Muscle of leg (tissue), 11 donors: ENCODE data around the gene UNC13A. TPM values are rescaled to one million over a fixed set of nuclear protein-coding genes. Genes with fewer than 3 reads are reported as not detected.

ENCODE experiments used
- DNase-seq: peaks from one replicate; pipeline ENCODE4 v3.0.0; 2013
- H3K27ac ChIP-seq: one replicate; pipeline ENCODE4 v1.5.1; 2013; ENCODE audit warnings: mild to moderate bottlenecking, low read length, control low read depth
- H3K27me3 ChIP-seq: one replicate; pipeline ENCODE4 v1.6.1; 2013; ENCODE audit warnings: low read length; ENCODE audit not compliant: control insufficient read depth, insufficient read depth
- H3K36me3 ChIP-seq: one replicate; pipeline ENCODE4 v1.6.1; 2013; ENCODE audit warnings: low read length; ENCODE audit not compliant: control insufficient read depth, insufficient read depth
- H3K4me1 ChIP-seq: one replicate; pipeline ENCODE4 v1.6.1; 2013; ENCODE audit warnings: low read length; ENCODE audit not compliant: control insufficient read depth, insufficient read depth
- H3K4me3 ChIP-seq: one replicate; pipeline ENCODE4 v1.5.1; 2013; ENCODE audit warnings: low read length, control low read depth
- H3K9me3 ChIP-seq: replicated peaks from 2 replicates; pipeline ENCODE4 v1.6.1; 2013; ENCODE audit warnings: low read depth, low read length; ENCODE audit not compliant: control insufficient read depth
- WGBS: methylation state at CpG from one replicate; pipeline ENCODE4 v1.1.5; 2013; ENCODE audit warnings: missing lambda C conversion rate; ENCODE audit not compliant: insufficient coverage; 5-methylcytosine and 5-hydroxymethylcytosine counted together
- polyA plus RNA-seq, 8 donors: library from polyadenylated mRNA; unstranded; fragments of 120-200 nt; gene quantifications; one replicate each; pipeline versions ENCODE4 v1.2.1 to v1.2.3, GENCODE V29; 2013; ENCODE audit warnings: inconsistent platforms in 1 of 8, low replicate concordance in 1 of 8; ENCODE audit not compliant: insufficient read length in 8 of 8, insufficient read depth in 1 of 8
- total RNA-seq: library from RNA; stranded (reverse); fragments of 120-200 nt; gene quantifications from one replicate; pipeline ENCODE4 v1.2.4, GENCODE V29; 2013

The UNC13A gene
- total and polyA plus RNA-seq, 9 donors: 0.05 to 0.27 (median 0.09) TPM

DNA sequence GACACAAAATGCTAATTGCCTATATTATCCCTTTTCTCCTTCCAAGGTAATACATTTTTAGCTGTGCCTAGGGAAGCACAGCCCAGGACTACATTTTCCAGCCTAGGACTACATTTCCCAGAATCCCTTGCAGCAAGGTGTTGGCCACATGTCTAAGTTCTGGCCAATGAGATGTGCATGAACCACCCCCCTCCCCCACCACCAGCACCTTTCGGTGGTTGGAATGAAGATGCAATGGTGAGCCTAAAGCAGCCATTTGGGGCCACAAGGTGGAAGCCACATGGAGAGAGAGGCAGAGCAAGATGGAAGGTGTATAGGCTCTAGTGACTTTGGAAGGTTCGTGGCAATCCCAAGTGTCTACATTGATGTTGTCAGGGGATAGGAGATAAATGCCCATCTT lies 16.2 kb downstream of the UNC13A start:
- H3K27me3 ChIP-seq: no peaks in the 10 kb centered on the region
- H3K27ac ChIP-seq: no peak overlapping the region
- no peaks in the 10 kb centered on the region for H3K36me3 ChIP-seq
- no peaks in the 10 kb centered on the region for H3K4me1 ChIP-seq
- WGBS: no CpG with 5 or more reads among the region's 2 CpGs
- H3K9me3 ChIP-seq: no peaks in the 10 kb centered on the region
- H3K4me3 ChIP-seq: no peak overlapping the region
- no peak for DNase-seq

DNA sequence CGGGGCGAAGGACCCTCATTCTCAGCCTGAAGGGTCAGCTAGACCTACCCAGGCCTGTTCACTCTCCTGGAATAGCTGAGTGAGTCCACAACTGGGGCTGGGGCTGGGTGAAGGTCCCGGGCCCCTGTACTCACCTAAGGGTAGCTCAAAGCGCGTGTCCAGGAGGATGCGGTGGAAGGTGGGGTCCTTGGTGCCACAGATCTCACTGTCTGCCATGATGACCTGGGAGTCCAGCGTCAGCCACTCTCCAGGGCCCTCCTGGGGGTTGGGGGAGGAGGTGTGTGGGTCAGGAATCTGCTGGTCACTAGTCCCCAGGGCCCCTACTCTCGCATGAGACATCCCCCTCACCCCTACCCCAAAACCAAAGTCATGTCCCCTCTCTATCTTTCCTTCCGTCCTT lies 18.7 kb downstream of the UNC13A start:
- Histone ChIP-seq H3K36me3 (no peaks in the 10 kb centered on the region), H3K27ac (no peak overlapping the region), H3K9me3 (peaks cover 11% of the 10 kb centered on the region), H3K4me3 (no peak overlapping the region), H3K4me1 (no peaks in the 10 kb centered on the region), H3K27me3 (no peaks in the 10 kb centered on the region)
- DNase-seq: no peak
- WGBS: 95% methylated on average over 5 of the region's 9 CpGs

DNA sequence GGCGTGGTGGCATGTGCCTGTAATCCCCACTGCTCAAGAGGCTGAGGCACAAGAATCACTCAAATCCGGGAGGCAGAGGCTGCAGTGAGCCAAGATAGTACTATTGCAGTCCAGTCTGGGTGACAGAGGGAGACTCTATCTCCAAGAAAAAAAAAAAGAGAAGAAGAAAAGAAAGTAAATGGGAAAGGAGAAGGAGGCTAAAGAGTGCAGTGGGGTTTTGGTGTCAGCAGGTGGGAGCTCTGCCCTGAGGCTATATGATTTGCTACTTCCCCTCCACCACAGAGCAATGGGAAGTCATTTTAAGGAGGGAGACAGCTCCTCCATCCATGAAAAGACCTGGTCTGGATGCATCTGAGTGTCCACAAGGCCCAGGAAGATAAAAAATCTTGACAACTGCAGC lies 23.1 kb downstream of the UNC13A start:
- no peak overlapping the region for H3K27ac ChIP-seq
- whole genome bisulfite sequencing: no CpG with 5 or more reads among the region's 2 CpGs
- H3K4me3 ChIP-seq: no peak overlapping the region
- H3K36me3 ChIP-seq: no peaks in the 10 kb centered on the region
- DNase-seq: no peak
- peaks cover 15% of the 10 kb centered on the region for H3K9me3 ChIP-seq
- H3K27me3 ChIP-seq: no peaks in the 10 kb centered on the region
- no peaks in the 10 kb centered on the region for H3K4me1 ChIP-seq

DNA sequence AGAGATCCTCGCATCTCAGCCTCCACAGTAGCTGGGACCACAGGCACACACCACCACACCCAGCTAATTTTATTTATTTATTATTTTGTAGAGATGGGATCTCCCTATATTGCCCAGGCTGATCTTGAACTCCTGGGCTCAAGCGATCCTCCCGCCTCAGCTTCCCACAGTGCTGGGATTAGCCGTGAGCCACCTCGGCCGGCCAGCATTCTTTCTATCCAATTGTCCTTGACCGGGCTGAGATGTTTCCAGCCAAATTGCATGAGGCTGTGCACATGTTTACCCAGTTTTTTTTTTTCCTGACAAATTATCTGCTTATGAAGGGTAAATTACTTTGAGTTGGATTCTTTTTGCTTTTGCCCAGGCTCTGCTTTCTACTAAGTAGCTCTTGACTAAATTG lies 28.2 kb downstream of the UNC13A start:
- Histone ChIP-seq H3K4me1 (no peaks in the 10 kb centered on the region), H3K36me3 (no peaks in the 10 kb centered on the region), H3K27ac (no peak overlapping the region), H3K4me3 (no peak overlapping the region), H3K9me3 (peaks cover 8% of the 10 kb centered on the region), H3K27me3 (no peaks in the 10 kb centered on the region)
- no peak for DNase-seq
- WGBS: 63% methylated on average over 4 of the region's 7 CpGs

DNA sequence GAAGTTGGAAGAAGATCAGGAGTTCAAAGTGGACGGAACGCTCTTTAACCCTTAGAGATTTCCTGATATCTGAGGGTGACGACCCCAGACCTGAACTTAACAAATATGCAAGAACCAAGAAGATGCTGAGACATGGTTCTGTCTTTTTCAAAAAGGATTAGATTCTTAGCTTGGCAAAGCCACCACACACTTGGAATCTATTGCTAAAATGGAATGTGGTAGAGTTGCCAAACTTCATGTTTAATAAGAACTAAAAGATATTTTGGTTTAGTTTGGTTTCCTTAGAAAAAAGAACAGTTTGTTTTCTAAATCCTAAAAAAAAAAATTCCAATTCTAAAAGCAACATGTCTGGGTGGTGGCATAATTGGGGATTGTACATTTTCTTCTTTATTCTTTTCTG lies 29.5 kb downstream of the UNC13A start:
- H3K27me3 ChIP-seq: no peaks in the 10 kb centered on the region
- no peaks in the 10 kb centered on the region for H3K36me3 ChIP-seq
- peak; percentile 16 for DNase-seq
- H3K4me1 ChIP-seq: no peaks in the 10 kb centered on the region
- no CpG with 5 or more reads among the region's 3 CpGs for WGBS
- H3K4me3 ChIP-seq: no peak overlapping the region
- H3K9me3 ChIP-seq: no peaks in the 10 kb centered on the region
- H3K27ac ChIP-seq: no peak overlapping the region

DNA sequence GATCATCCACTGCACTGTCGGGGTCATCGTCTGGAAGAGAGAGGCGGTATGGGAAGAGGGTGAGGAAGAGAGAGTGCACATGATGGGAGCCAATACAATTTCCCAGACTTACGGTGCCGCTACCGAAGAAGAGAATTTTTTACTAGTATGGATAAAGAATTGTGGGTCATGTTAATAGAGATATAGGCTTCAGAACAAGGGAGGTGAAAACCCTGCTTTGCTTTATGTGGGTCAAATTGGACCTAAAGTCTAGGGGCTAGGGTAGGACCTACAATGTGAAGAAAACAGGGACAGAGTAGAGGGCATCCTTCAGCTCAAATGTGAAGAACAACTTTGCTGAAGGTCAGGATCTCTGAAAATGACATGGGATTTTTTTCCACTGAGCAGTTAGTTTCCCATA lies 29.9 kb downstream of the UNC13A start:
- Histone ChIP-seq H3K4me1 (no peaks in the 10 kb centered on the region), H3K27ac (no peak overlapping the region), H3K9me3 (no peaks in the 10 kb centered on the region), H3K27me3 (no peaks in the 10 kb centered on the region), H3K36me3 (no peaks in the 10 kb centered on the region), H3K4me3 (no peak overlapping the region)
- WGBS: 81% methylated on average over 6 of the region's 6 CpGs
- DNase-seq: no peak

DNA sequence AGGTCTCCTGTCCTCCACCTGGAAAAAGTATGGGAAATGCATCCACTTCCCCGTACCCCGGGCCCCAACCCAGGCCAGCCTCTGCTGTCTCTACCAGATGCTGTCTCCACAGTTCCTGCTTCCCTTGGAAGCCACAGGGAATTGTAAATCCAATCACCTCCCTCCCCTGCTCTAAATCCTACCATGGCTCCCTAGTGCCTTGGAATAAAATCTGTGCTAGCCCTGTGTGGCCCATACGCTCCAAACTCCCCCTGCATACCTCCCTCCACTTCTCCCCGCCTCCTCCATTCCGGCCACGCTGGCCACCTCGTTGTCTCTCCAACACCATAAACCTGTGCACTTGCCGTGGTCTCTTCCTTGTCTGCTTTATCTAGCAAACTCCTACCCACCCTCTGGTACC lies 31.2 kb downstream of the UNC13A start:
- WGBS: 63% methylated on average over 8 of the region's 8 CpGs
- Histone ChIP-seq H3K9me3 (no peaks in the 10 kb centered on the region), H3K27me3 (no peaks in the 10 kb centered on the region), H3K36me3 (no peaks in the 10 kb centered on the region), H3K4me1 (no peaks in the 10 kb centered on the region), H3K4me3 (no peak overlapping the region), H3K27ac (no peak overlapping the region)
- DNase-seq: no peak

DNA sequence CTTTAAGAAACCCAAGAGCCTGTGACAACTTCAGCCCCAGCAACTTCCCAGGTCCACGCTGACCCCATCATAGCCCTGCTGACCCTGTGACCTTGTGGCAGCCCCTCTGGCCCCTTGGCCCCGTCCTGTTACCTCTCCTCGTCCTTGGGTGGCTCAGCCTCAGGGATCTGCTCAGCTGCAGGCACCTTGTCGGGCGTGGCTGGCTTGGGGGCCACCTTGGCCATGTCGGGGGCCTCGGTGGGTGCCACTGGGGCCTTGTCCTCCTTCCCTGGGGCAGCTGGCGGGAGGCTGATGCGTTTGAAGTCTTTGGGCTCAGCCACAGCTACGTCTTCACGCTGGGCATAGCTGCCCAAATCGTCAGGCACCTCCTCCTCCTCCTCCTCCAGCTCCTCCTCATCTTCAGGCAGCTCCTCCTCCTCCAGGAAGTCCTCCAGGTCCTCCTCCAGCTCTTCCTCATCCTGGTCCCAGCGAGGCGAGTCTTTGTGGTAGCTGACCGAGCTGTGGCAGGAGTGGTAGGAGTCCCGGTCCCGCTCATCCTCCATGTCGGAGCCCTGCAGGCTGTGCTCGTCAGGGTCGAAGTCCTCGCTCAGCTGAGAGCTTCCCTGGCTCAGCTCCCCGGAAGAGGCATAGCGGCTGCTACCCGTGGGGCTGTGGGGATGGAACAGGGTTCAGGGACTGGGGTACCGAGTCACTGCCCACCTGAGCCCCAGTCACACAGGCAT lies 32.2 kb downstream of the UNC13A start:
- no peak for DNase-seq
- H3K27ac ChIP-seq: no peak overlapping the region
- no peak overlapping the region for H3K4me3 ChIP-seq
- H3K27me3 ChIP-seq: no peaks in the 10 kb centered on the region
- no peaks in the 10 kb centered on the region for H3K4me1 ChIP-seq
- WGBS: 64% methylated on average over 17 of the region's 25 CpGs
- no peaks in the 10 kb centered on the region for H3K36me3 ChIP-seq
- no peaks in the 10 kb centered on the region for H3K9me3 ChIP-seq

DNA sequence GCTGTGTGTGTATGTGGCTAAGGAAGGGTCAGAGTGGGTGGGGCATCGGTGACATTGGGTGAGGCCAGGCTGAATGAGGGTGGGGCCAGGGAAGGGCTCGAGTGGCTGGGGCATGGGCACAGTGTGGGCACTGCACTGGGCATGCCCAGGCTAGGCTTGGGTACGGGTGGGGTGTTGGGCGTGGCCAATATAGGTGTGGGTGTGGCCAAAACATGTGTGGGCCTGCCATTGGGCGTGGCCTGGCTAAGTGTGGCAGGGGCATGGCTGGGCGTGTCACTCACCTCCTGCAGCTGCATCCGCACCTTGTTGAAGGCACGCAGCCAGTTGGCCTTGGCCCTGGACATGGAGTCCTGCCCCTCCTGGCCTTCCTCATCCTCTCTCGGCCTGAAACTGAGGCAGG lies 33.2 kb downstream of the UNC13A start:
- H3K27ac ChIP-seq: no peak overlapping the region
- H3K27me3 ChIP-seq: no peaks in the 10 kb centered on the region
- H3K4me1 ChIP-seq: no peaks in the 10 kb centered on the region
- H3K9me3 ChIP-seq: no peaks in the 10 kb centered on the region
- WGBS: 60% methylated on average over 7 of the region's 9 CpGs
- H3K36me3 ChIP-seq: no peaks in the 10 kb centered on the region
- no peak overlapping the region for H3K4me3 ChIP-seq
- no peak for DNase-seq

DNA sequence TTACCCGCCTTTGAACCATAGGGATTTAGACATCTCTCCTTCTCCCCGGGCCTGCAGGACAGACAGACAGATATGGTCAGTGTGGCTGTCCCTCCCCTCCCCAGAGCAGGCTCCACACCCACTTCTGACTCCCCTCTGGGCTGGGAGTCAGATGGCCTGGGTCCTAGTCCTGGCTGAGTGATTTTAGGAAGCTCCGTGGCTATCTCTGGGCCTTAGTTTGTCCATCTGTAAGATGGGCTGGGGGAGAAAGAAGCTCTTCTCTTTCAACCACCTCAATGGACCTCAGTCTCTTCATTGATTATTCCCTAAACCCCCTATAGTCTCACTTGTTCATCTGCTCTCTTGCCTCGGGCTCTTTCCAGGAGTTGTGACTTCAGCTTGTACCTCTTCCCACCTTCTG lies 35.5 kb downstream of the UNC13A start:
- H3K4me3 ChIP-seq: no peak overlapping the region
- no peaks in the 10 kb centered on the region for H3K4me1 ChIP-seq
- no peaks in the 10 kb centered on the region for H3K9me3 ChIP-seq
- H3K27me3 ChIP-seq: no peaks in the 10 kb centered on the region
- no peak for DNase-seq
- H3K27ac ChIP-seq: no peak overlapping the region
- WGBS: 80% methylated on average over 1 of the region's 4 CpGs
- H3K36me3 ChIP-seq: no peaks in the 10 kb centered on the region

DNA sequence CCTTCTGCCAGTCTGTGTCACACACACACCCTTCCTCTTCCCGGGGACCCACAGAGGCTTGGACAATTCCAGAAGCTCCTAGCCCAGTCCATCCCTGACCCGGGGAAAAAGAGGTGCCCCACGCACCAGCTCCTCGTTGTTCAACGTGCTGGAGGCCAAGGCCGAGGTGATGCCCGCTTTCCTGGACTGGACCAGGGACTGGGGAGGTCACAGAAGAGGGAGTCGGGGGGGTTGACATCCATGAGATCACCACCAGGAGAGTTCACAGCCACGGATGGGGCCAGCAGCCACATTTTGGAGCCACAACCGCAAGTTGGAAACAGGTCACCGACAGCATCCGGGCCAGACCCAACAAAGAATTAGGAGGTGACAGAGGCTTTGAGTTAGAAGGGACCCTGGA lies 39.4 kb downstream of the UNC13A start:
- whole genome bisulfite sequencing: 76% methylated on average over 11 of the region's 12 CpGs
- Histone ChIP-seq H3K4me3 (no peak overlapping the region), H3K4me1 (no peaks in the 10 kb centered on the region), H3K9me3 (no peaks in the 10 kb centered on the region), H3K27ac (no peak overlapping the region), H3K27me3 (peaks cover 4% of the 10 kb centered on the region), H3K36me3 (no peaks in the 10 kb centered on the region)
- no peak for DNase-seq
